Measurements from ENCODE around the gene COL4A4. TPM values are rescaled to one million over a fixed set of nuclear protein-coding genes. Genes with fewer than 3 reads are reported as not detected.

The COL4A4 gene
- polyA plus RNA-seq, 5 donors = 5.2 to 9.5 (median 8.9) TPM

- DNase-seq = no peak
Measured at GRCh38 chr2:227031379-227031778, 132.6 kb downstream of the COL4A4 start.

GRCh38 chr2:227030789-227031188 is 133.2 kb downstream of the COL4A4 start:
- no peak for DNase-seq

GRCh38 chr2:227029426-227030105 is 134.4 kb downstream of the COL4A4 start:
- no peak for DNase-seq

- DNase-seq = no peak
Measured at GRCh38 chr2:227025510-227025909, 138.5 kb downstream of the COL4A4 start.

- no peak for DNase-seq
Measured at GRCh38 chr2:227022608-227023007, 141.4 kb downstream of the COL4A4 start.

GRCh38 chr2:227020416-227020815 is 143.6 kb downstream of the COL4A4 start:
- DNase-seq = no peak

GRCh38 chr2:227016894-227017293 is 147.1 kb downstream of the COL4A4 start:
- no peak for DNase-seq

- DNase-seq = no peak
Measured at GRCh38 chr2:227013881-227014280, 150.1 kb downstream of the COL4A4 start.

- DNase-seq = no peak
Measured at GRCh38 chr2:227013330-227013729, 150.7 kb downstream of the COL4A4 start.

- no peak for DNase-seq
Measured at GRCh38 chr2:227010433-227010832, 153.6 kb downstream of the COL4A4 start.

- no peak for DNase-seq
Measured at GRCh38 chr2:227007940-227008339, 156.1 kb downstream of the COL4A4 start.

- DNase-seq = no peak
Measured at GRCh38 chr2:227007148-227007547, 156.9 kb downstream of the COL4A4 start.

GRCh38 chr2:227006189-227006897 is 157.7 kb downstream of the COL4A4 start:
- DNase-seq = no peak

GRCh38 chr2:227004482-227004881 is 159.5 kb downstream of the COL4A4 start:
- no peak for DNase-seq

- DNase-seq = no peak
Measured at GRCh38 chr2:227000123-227000522, 163.9 kb downstream of the COL4A4 start.

- DNase-seq = no peak
Measured at GRCh38 chr2:226999661-227000060, 164.3 kb downstream of the COL4A4 start.

- no peak for DNase-seq
Measured at GRCh38 chr2:226995625-226996041, 168.4 kb downstream of the COL4A4 start.

GRCh38 chr2:226994775-226995174 is 169.2 kb downstream of the COL4A4 start:
- no peak for DNase-seq

- DNase-seq = no peak
Measured at GRCh38 chr2:226993171-226993570, 170.8 kb downstream of the COL4A4 start.

- DNase-seq = no peak
Measured at GRCh38 chr2:226991663-226992062, 172.3 kb downstream of the COL4A4 start.

- no peak for DNase-seq
Measured at GRCh38 chr2:226985583-226985946, 178.4 kb downstream of the COL4A4 start.

GRCh38 chr2:226984750-226985582 is 179.0 kb downstream of the COL4A4 start:
- DNase-seq = peak; percentile 77 to 87

Measured in right lung (tissue), 5 donors.